ENCODE results near the gene NCOA1. TPM values are rescaled to one million over a fixed set of nuclear protein-coding genes. Genes with fewer than 3 reads are reported as not detected.

The NCOA1 gene
- total RNA-seq, 4 donors from 2014 or later = 42.3 to 66.9 (median 47.4) TPM

GRCh38 chr2:24498121-24498520 is 7.1 kb downstream of the NCOA1 start:
- Histone ChIP-seq H3K9me3 (no peaks in the 10 kb centered on the region), H3K36me3 (no peaks in the 10 kb centered on the region), H3K27ac (no peak overlapping the region), H3K4me1 (peaks cover 0 to 97% (median 0%) of the 10 kb centered on the region in 3 donors), H3K4me3 (no peak overlapping the region), H3K27me3 (no peaks in the 10 kb centered on the region)
- TF ChIP-seq EP300 (IDR thresholded peaks at IDR 0.05) (no peak), POLR2AphosphoS5 (IDR thresholded peaks at IDR 0.05) (no peak), POLR2A (IDR thresholded peaks at IDR 0.05) (no peak)
- TF ChIP-seq, protein P1, sequence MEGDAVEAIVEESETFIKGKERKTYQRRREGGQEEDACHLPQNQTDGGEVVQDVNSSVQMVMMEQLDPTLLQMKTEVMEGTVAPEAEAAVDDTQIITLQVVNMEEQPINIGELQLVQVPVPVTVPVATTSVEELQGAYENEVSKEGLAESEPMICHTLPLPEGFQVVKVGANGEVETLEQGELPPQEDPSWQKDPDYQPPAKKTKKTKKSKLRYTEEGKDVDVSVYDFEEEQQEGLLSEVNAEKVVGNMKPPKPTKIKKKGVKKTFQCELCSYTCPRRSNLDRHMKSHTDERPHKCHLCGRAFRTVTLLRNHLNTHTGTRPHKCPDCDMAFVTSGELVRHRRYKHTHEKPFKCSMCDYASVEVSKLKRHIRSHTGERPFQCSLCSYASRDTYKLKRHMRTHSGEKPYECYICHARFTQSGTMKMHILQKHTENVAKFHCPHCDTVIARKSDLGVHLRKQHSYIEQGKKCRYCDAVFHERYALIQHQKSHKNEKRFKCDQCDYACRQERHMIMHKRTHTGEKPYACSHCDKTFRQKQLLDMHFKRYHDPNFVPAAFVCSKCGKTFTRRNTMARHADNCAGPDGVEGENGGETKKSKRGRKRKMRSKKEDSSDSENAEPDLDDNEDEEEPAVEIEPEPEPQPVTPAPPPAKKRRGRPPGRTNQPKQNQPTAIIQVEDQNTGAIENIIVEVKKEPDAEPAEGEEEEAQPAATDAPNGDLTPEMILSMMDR (IDR thresholded peaks at IDR 0.05) = no peak
- no peak for ATAC-seq
- 82 to 93% methylated on average over 4 of the region's 4 CpGs for WGBS, 2 donors (ENCODE audit: low coverage in 1 of 2)

DNA sequence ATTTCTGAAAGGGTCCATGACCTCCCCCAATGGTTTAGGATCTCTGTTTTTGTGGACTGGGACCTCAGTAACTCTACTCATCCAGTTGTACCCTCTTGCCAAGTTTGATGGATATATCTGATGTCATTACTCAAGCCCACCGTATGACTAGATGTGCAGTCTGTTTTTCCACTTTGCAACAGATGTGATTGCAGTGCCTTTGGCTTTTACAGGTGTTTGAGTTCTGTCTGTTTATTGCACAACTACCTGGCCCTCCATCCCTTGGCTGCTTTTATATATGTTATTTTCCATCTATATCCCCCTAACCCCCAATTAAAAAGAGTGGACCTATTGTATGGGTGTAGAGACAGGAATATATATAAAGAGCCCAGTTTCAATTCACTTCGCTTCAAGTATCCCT is 10.8 kb downstream of the NCOA1 start:
- 72 to 73% methylated on average over 2 of the region's 2 CpGs for WGBS, 2 donors (ENCODE audit: low coverage in 1 of 2)
- no peak overlapping the region for H3K27ac ChIP-seq
- no peak overlapping the region for H3K4me3 ChIP-seq
- no peak for TF ChIP-seq EP300 (IDR thresholded peaks at IDR 0.05)
- ATAC-seq = no peak
- no peaks in the 10 kb centered on the region for H3K36me3 ChIP-seq
- H3K4me1 ChIP-seq = peaks cover 0 to 91% (median 3%) of the 10 kb centered on the region in 3 donors
- H3K9me3 ChIP-seq = no peaks in the 10 kb centered on the region
- no peaks in the 10 kb centered on the region for H3K27me3 ChIP-seq

GRCh38 chr2:24505534-24506275 is 14.7 kb downstream of the NCOA1 start:
- peaks cover 0 to 91% (median 3%) of the 10 kb centered on the region in 3 donors for H3K4me1 ChIP-seq
- no peaks in the 10 kb centered on the region for H3K36me3 ChIP-seq
- no peaks in the 10 kb centered on the region for H3K9me3 ChIP-seq
- H3K27me3 ChIP-seq = no peaks in the 10 kb centered on the region
- ATAC-seq = no peak
- no peak for TF ChIP-seq POLR2A (IDR thresholded peaks at IDR 0.05)
- TF ChIP-seq, protein P1 (IDR thresholded peaks at IDR 0.05) = no peak
- no peak for TF ChIP-seq POLR2AphosphoS5 (IDR thresholded peaks at IDR 0.05)
- no peak for TF ChIP-seq EP300 (IDR thresholded peaks at IDR 0.05)
- 40 to 89% methylated on average over 1 to 6 of the region's 6 CpGs for WGBS, 2 donors (ENCODE audit: low coverage in 1 of 2)
- no peak overlapping the region for H3K27ac ChIP-seq
- no peak overlapping the region for H3K4me3 ChIP-seq

GRCh38 chr2:24507549-24507948 is 16.5 kb downstream of the NCOA1 start:
- H3K4me3 ChIP-seq = no peak overlapping the region
- TF ChIP-seq POLR2A (IDR thresholded peaks at IDR 0.05) (no peak), EP300 (IDR thresholded peaks at IDR 0.05) (no peak), POLR2AphosphoS5 (IDR thresholded peaks at IDR 0.05) (no peak)
- TF ChIP-seq, protein P1 (IDR thresholded peaks at IDR 0.05) = no peak
- no peaks in the 10 kb centered on the region for H3K9me3 ChIP-seq
- no peak overlapping the region for H3K27ac ChIP-seq
- H3K4me1 ChIP-seq = peaks cover 1 to 89% (median 4%) of the 10 kb centered on the region in 3 donors
- WGBS, 2 donors (ENCODE audit: low coverage in 1 of 2) = 56 to 65% methylated on average over 4 of the region's 4 CpGs
- no peak for ATAC-seq
- no peaks in the 10 kb centered on the region for H3K36me3 ChIP-seq
- H3K27me3 ChIP-seq = no peaks in the 10 kb centered on the region

GRCh38 chr2:24508878-24509277 is 17.8 kb downstream of the NCOA1 start:
- H3K36me3 ChIP-seq = no peaks in the 10 kb centered on the region
- H3K4me3 ChIP-seq = no peak overlapping the region
- H3K4me1 ChIP-seq = peaks cover 4 to 94% (median 6%) of the 10 kb centered on the region in 3 donors
- H3K9me3 ChIP-seq = no peaks in the 10 kb centered on the region
- no peak for ATAC-seq
- TF ChIP-seq, protein P1 (IDR thresholded peaks at IDR 0.05) = no peak
- TF ChIP-seq EP300 (IDR thresholded peaks at IDR 0.05) (no peak), POLR2AphosphoS5 (IDR thresholded peaks at IDR 0.05) (no peak), POLR2A (IDR thresholded peaks at IDR 0.05) (no peak)
- no peaks in the 10 kb centered on the region for H3K27me3 ChIP-seq
- no peak overlapping the region for H3K27ac ChIP-seq
- WGBS, 2 donors (ENCODE audit: low coverage in 1 of 2) = 86 to 100% methylated on average over 1 of the region's 1 CpG

Measured in gastroesophageal sphincter (tissue), 4 donors.